ENCODE data around the gene ARHGAP15. TPM values are rescaled to one million over a fixed set of nuclear protein-coding genes. Genes with fewer than 3 reads are reported as not detected.

ARHGAP15 gene
- total RNA-seq, 4 donors from 2014 or later = 0.80 to 53.1 (median 12.7) TPM

DNA sequence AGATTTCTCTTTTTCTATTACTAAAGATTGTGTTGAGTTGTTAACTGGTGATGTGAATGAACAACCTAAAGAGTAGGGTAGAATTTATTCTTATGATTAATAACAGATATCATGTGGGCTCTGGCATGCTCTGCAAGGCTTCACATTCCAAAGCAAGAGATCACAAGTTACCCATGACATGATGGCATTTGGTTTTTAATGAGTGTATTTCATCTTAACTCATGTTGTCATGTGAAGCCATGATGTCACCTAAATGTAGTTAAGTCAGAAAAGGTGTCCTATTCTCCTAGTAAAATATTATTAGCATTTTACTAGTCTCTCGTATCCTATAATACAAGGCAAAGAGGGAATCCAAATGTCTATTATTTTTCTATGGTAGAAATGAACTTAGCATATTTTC is 678.0 kb downstream of the ARHGAP15 start:
- Histone ChIP-seq H3K27ac (no peak overlapping the region), H3K27me3 (no peaks in the 10 kb centered on the region), H3K9me3 (no peaks in the 10 kb centered on the region), H3K4me1 (no peaks in the 10 kb centered on the region), H3K4me3 (no peak overlapping the region), H3K36me3 (no peaks in the 10 kb centered on the region)
- no peak for DNase-seq
- TF ChIP-seq POLR2AphosphoS5 (IDR thresholded peaks at IDR 0.05) (no peak), POLR2A (IDR thresholded peaks at IDR 0.05) (no peak), EP300 (IDR thresholded peaks at IDR 0.05; ENCODE audit: low read depth) (no peak)
- TF ChIP-seq, protein P1, sequence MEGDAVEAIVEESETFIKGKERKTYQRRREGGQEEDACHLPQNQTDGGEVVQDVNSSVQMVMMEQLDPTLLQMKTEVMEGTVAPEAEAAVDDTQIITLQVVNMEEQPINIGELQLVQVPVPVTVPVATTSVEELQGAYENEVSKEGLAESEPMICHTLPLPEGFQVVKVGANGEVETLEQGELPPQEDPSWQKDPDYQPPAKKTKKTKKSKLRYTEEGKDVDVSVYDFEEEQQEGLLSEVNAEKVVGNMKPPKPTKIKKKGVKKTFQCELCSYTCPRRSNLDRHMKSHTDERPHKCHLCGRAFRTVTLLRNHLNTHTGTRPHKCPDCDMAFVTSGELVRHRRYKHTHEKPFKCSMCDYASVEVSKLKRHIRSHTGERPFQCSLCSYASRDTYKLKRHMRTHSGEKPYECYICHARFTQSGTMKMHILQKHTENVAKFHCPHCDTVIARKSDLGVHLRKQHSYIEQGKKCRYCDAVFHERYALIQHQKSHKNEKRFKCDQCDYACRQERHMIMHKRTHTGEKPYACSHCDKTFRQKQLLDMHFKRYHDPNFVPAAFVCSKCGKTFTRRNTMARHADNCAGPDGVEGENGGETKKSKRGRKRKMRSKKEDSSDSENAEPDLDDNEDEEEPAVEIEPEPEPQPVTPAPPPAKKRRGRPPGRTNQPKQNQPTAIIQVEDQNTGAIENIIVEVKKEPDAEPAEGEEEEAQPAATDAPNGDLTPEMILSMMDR (IDR thresholded peaks at IDR 0.05) = no peak
- in situ Hi-C loops (cut with MboI; ENCODE audit: low pct_ligation_motif_present in 1 of 4, low pct_unique_long_range_greater_than_20kb in 1 of 4, low sequenced_read_pairs in 3 of 4) = no loop called here
- intact Hi-C loops (cut with DNase I; ENCODE audit: low total_unique reads) = no loop called here
- 90 to 98% methylated on average over 1 of the region's 1 CpG for WGBS, 2 donors (ENCODE audit: low coverage in 1 of 2)

DNA sequence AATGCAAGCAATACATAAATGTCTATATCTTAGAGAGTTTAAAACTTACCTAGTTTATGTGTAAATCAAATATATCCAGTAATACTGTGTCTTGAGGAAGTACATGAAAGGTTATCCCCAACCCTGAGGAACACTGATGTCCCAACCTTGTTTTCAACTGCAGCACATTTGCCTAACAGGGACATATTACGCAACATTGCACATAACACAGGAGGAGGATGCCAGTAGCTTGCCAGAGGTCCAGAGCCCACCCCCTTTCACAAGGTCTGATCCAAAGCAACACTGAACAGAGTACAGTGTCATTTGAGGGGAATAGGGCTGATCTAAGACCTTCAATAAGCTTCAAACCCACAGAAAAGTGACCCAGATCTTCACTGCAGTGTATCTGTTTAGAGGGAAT is 678.5 kb downstream of the ARHGAP15 start:
- Histone ChIP-seq H3K36me3 (no peaks in the 10 kb centered on the region), H3K9me3 (no peaks in the 10 kb centered on the region), H3K27me3 (no peaks in the 10 kb centered on the region), H3K4me3 (no peak overlapping the region), H3K4me1 (no peaks in the 10 kb centered on the region), H3K27ac (no peak overlapping the region)
- intact Hi-C loops (cut with DNase I; ENCODE audit: low total_unique reads) = no loop called here
- 71 to 100% methylated on average over 1 of the region's 1 CpG for WGBS, 2 donors (ENCODE audit: low coverage in 1 of 2)
- in situ Hi-C loops (cut with MboI; ENCODE audit: low pct_ligation_motif_present in 1 of 4, low pct_unique_long_range_greater_than_20kb in 1 of 4, low sequenced_read_pairs in 3 of 4) = no loop called here
- TF ChIP-seq POLR2AphosphoS5 (IDR thresholded peaks at IDR 0.05) (peak in 1 of 3 donors; percentile 19), POLR2A (IDR thresholded peaks at IDR 0.05) (no peak)
- DNase-seq = peak; percentile 7

DNA sequence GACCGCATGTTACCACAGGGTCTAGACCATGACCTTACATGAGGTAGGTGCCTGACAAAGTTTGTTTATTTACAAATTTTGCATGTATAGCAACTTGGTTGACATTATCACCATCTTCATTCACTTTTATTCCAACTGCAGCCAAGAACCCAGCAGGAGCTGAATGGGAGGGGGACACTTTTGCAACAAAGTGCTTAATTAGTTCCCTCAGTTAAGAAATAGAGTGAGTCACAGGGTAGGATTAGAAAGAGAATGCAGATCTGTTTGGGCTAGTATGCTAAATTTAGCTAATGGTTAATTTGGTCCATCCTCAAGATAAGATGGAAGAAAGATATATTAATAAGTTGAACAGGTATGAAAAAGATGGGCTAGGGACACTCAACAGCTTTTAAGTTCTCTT is 678.9 kb downstream of the ARHGAP15 start:
- in situ Hi-C loops (cut with MboI; ENCODE audit: low pct_ligation_motif_present in 1 of 4, low pct_unique_long_range_greater_than_20kb in 1 of 4, low sequenced_read_pairs in 3 of 4) (no loop called here), intact Hi-C loops (cut with DNase I; ENCODE audit: low total_unique reads) (no loop called here)
- no peak for DNase-seq
- Histone ChIP-seq H3K27me3 (no peaks in the 10 kb centered on the region), H3K27ac (no peak overlapping the region), H3K4me3 (no peak overlapping the region), H3K4me1 (no peaks in the 10 kb centered on the region), H3K9me3 (no peaks in the 10 kb centered on the region), H3K36me3 (no peaks in the 10 kb centered on the region)
- TF ChIP-seq POLR2AphosphoS5 (IDR thresholded peaks at IDR 0.05) (no peak), POLR2A (IDR thresholded peaks at IDR 0.05) (no peak), EP300 (IDR thresholded peaks at IDR 0.05; ENCODE audit: low read depth) (no peak)
- TF ChIP-seq, protein P1 (IDR thresholded peaks at IDR 0.05) = no peak
- WGBS, 2 donors (ENCODE audit: low coverage in 1 of 2) = 80% methylated on average over 1 of the region's 1 CpG; no CpG with 5 or more reads in 1 of the 2 donors

DNA sequence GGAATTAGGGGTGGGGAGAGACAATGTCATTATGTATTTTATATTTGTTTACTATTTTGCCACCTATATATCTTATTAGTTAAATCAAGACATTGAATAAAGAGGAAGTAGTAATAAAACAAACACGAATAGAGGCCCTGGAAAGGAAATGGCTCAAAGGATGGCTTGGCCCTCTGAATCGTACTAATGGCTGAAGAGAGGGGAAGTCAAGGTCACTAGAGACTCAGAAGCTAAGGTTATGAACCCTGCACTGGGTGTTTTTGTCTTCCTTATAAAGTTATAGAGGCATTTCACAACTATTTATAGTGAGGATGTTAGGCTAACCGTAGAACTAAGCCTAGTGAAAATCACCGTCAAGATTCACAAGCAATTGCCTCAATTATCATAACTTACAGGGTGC is 685.9 kb downstream of the ARHGAP15 start:
- Histone ChIP-seq H3K9me3 (no peaks in the 10 kb centered on the region), H3K4me3 (no peak overlapping the region), H3K4me1 (no peaks in the 10 kb centered on the region), H3K27me3 (no peaks in the 10 kb centered on the region), H3K36me3 (no peaks in the 10 kb centered on the region), H3K27ac (no peak overlapping the region)
- intact Hi-C loops (cut with DNase I; ENCODE audit: low total_unique reads) = no loop called here
- in situ Hi-C loops (cut with MboI; ENCODE audit: low pct_ligation_motif_present in 1 of 4, low pct_unique_long_range_greater_than_20kb in 1 of 4, low sequenced_read_pairs in 3 of 4) = no loop called here
- WGBS, 2 donors (ENCODE audit: low coverage in 1 of 2) = 50 to 51% methylated on average over 4 of the region's 4 CpGs
- no peak for DNase-seq
- no peak for TF ChIP-seq EP300 (IDR thresholded peaks at IDR 0.05; ENCODE audit: low read depth)
- TF ChIP-seq POLR2A (IDR thresholded peaks at IDR 0.05) = no peak
- TF ChIP-seq POLR2AphosphoS5 (IDR thresholded peaks at IDR 0.05) = no peak
- TF ChIP-seq, protein P1 (IDR thresholded peaks at IDR 0.05) = no peak

DNA sequence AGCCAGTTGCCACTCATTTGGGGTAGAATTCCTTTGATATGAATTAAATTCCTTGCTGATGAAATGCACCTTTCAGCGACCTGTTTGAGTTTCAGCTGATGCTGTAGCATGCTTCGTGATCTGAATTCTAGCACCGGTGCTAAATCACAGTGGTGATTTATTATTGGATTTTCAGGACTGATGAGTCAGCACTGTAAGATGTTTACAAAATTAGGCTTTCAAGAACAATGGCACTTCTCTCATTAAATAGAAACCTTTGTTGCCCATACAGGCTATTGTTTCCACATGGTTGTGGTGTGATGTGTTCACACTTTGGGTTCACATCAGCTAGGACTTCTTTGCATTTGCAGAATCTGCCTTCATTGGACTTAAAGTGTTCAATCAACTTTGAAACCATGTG is 687.7 kb downstream of the ARHGAP15 start:
- in situ Hi-C loops (cut with MboI; ENCODE audit: low pct_ligation_motif_present in 1 of 4, low pct_unique_long_range_greater_than_20kb in 1 of 4, low sequenced_read_pairs in 3 of 4) = no loop called here
- Histone ChIP-seq H3K36me3 (no peaks in the 10 kb centered on the region), H3K4me3 (no peak overlapping the region), H3K4me1 (no peaks in the 10 kb centered on the region), H3K9me3 (no peaks in the 10 kb centered on the region), H3K27me3 (no peaks in the 10 kb centered on the region), H3K27ac (no peak overlapping the region)
- DNase-seq = no peak
- TF ChIP-seq POLR2AphosphoS5 (IDR thresholded peaks at IDR 0.05) (no peak), EP300 (IDR thresholded peaks at IDR 0.05; ENCODE audit: low read depth) (no peak), POLR2A (IDR thresholded peaks at IDR 0.05) (no peak)
- TF ChIP-seq, protein P1 (IDR thresholded peaks at IDR 0.05) = no peak
- intact Hi-C loops (cut with DNase I; ENCODE audit: low total_unique reads) = no loop called here
- WGBS, 2 donors (ENCODE audit: low coverage in 1 of 2) = 70% methylated on average over 3 of the region's 3 CpGs; no CpG with 5 or more reads in 1 of the 2 donors

All from transverse colon (tissue), 4 donors.